Fibroblast of villous mesenchyme (primary cell): ENCODE data around the gene LEFTY1. TPM values are rescaled to one million over a fixed set of nuclear protein-coding genes. Genes with fewer than 3 reads are reported as not detected.
A peak's percentile ranks its signal among the peaks of the same experiment; 100 is the strongest.

Experiments used
- DNase-seq: peaks from one replicate; pipeline ENCODE4 v3.0.0-alpha.2; 2010; ENCODE audit warnings: low read depth
- H3K4me3 ChIP-seq: 2 replicates; pipeline ENCODE4 v1.5.1; 2011; ENCODE audit warnings: low read depth, mild to moderate bottlenecking, low read length
- CTCF ChIP-seq: IDR thresholded peaks from 2 replicates; pipeline ENCODE4 v1.5.1; 2012; ENCODE audit warnings: low read depth, mild to moderate bottlenecking, low read length; ENCODE audit not compliant: insufficient read depth
- total RNA-seq: library from RNA; depleted of rRNA; stranded (reverse); fragments of >200 nt; gene quantifications from 2 replicates; pipeline ENCODE4 v1.2.3, GENCODE V29; 2012

Gene LEFTY1
- total RNA-seq, 1 donor: not detected

DNA sequence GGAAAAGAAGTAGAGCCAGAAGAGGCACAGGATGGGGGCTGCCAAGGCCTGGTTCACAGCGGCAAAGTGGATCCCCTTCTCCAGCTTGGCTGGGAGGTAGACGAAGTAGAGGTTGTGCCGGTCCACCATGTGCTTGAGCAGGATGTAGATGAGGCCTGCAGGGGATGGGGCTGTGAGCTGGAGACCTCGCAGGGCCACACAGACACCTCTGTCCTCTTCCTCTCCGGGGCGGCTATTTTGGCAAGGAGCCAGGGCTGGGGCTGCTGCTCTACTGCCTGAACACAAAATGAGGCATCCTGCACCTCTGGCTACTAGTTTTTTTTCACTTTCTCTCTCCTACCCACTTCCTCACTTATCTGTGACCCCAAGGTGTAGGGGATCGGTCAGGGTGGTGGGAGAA lies 39.0 kb downstream of the LEFTY1 start:
- no peak for TF ChIP-seq CTCF
- DNase-seq: no peak
- no peak overlapping the region for H3K4me3 ChIP-seq

- DNase-seq: peak; percentile 22
- no peak overlapping the region for H3K4me3 ChIP-seq
- no peak for TF ChIP-seq CTCF
Observed at GRCh38 chr1:225848030-225848955, 40.7 kb downstream of the LEFTY1 start.

GRCh38 chr1:225847610-225848009 lies 41.3 kb downstream of the LEFTY1 start:
- no peak for DNase-seq

DNA sequence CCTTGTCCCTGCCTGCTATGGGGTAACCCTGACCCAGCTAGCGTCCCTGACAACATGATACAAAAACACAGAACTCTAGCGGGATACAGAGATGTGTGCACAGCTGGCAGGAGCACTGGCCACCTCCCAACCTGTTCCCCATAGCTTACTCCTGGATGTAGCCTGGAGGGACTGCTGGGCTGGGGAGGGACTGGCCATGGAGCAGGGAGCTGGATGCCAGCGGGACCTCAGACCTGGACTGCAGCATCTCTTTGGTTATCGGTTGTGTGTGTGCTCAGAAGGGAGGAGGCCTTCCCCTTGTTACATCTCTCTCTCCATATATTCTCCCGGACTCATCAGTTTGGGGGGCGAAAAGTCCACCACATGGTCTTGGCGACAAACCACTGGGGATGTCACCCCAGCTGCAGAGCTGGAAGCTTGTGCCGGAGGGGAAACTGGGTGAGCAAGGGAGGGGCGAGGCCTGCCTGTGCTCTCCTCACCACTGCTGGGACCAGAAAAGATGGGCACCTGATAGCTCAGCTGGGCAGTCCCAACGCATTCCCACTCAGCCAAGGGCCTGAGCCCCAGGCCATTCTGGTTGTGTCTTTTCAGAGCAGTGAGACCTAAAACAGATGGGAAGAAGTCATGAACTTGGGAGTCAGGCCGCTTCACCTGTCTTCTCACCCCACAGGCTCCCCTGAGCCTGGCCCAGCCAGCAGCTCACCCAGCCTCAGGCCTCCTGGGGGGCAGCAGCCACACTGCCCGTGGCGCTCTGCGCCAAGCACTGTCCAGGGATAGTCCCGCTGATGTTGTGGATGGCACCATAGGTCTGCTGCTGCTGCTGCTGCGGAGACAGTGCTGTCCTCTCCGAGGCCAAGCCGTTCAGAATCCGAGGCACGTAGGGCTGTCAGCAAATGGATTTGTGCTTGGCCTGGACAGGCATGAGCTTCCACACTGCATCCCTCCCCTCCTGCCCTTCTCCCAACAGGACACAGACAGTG lies 42.3 kb downstream of the LEFTY1 start:
- no peak overlapping the region for H3K4me3 ChIP-seq
- DNase-seq: no peak
- TF ChIP-seq CTCF: no peak

More at GRCh38 chr1:225847610-225848009, 41.3 kb downstream of the LEFTY1 start:
- no peak for TF ChIP-seq CTCF
- H3K4me3 ChIP-seq: no peak overlapping the region

DNA sequence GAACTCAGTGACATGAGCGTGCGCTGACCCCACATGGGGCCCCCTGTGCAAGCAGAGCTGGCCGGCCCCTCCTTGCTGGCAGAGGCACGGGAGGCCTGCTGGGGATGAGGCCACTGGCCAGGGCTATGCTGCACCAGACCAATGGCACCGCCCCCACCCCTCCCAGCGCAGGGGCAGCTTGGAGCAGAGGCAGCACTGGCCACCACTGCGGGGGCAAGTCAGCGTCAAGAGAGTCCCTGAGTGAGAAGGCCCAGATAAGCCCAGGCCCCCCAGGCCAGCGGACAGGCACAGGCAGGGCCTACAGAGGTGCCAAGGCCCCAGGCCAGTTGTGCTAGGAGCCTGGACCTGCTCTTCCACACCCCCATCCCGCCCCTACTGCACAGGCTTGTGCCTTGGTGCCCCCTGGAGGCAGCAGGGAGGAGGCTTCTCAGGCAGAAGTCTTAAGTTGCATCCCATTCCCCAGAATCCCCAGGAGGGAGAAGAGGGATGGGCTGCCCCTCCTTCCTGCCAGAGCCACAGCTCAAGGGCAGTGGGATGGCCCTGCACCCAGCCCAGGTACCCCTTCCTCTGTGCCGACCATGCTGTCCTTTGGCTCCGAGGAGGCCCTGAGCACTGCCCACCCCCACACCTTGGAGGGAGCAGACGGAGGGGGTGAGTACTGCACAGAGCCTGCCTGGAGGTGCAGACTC lies 43.2 kb downstream of the LEFTY1 start:
- TF ChIP-seq CTCF: peak; percentile 87

DNA sequence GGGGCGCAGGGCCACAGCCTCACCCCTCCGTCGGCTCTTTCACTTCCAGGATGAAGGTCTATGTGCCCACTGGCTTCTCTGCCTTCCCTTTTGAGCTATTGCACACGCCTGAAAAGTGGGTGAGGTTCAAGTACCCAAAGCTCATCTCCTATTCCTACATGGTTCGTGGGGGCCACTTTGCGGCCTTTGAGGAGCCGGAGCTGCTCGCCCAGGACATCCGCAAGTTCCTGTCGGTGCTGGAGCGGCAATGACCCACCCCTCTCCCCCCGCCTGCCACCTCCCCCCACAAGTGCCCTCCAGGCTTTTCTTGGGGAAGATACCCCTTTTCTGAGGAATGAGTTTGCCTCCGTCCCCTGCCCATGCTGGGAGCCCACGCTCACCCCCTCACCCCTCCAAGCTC lies 43.8 kb downstream of the LEFTY1 start:
- DNase-seq: no peak
- no peak for TF ChIP-seq CTCF
- no peak overlapping the region for H3K4me3 ChIP-seq

More for the DNA sequence above, 43.2 kb downstream of the LEFTY1 start:
- DNase-seq: peak; percentile 84
- H3K4me3 ChIP-seq: no peak overlapping the region
